ENCODE results near the gene SORCS3. TPM values are rescaled to one million over a fixed set of nuclear protein-coding genes. Genes with fewer than 3 reads are reported as not detected.

SORCS3 gene
- total RNA-seq, 4 donors from 2014 or later, result 0.26 to 0.50 (median 0.41) TPM

DNA sequence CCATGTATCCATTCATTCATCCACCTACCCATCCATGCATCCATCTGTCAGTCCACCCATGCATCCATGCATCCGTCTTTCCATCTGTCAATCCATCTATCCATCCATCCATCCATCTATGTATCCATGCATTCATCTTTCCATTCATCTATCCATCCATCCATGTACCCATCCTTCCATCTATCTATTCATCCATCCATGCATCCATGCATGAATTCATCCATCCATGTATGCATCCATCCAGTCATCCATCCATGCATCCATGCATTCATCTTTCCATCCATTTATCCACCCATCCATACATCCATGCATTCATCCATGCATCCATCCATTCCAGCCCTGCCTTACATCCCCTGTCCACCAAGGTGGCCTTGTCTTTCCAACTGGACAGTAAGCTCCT is 45.7 kb downstream of the SORCS3 start:
- Histone ChIP-seq H3K27me3 (peaks cover 0 to 11% (median 0%) of the 10 kb centered on the region in 4 donors), H3K36me3 (no peaks in the 10 kb centered on the region), H3K27ac (replicated peaks in 1 of 4) (no peak overlapping the region), H3K9me3 (no peaks in the 10 kb centered on the region), H3K4me3 (no peak overlapping the region), H3K4me1 (peaks cover 0 to 5% (median 0%) of the 10 kb centered on the region in 4 donors)
- peak; percentile 42 for DNase-seq (ENCODE audit: extremely low spot score)
- 25% methylated on average over 1 of the region's 1 CpG for WGBS
- no peak for TF ChIP-seq POLR2A (IDR thresholded peaks at IDR 0.05; ENCODE audit: low read depth)
- intact Hi-C loops (cut with DNase I), result no loop called here

DNA sequence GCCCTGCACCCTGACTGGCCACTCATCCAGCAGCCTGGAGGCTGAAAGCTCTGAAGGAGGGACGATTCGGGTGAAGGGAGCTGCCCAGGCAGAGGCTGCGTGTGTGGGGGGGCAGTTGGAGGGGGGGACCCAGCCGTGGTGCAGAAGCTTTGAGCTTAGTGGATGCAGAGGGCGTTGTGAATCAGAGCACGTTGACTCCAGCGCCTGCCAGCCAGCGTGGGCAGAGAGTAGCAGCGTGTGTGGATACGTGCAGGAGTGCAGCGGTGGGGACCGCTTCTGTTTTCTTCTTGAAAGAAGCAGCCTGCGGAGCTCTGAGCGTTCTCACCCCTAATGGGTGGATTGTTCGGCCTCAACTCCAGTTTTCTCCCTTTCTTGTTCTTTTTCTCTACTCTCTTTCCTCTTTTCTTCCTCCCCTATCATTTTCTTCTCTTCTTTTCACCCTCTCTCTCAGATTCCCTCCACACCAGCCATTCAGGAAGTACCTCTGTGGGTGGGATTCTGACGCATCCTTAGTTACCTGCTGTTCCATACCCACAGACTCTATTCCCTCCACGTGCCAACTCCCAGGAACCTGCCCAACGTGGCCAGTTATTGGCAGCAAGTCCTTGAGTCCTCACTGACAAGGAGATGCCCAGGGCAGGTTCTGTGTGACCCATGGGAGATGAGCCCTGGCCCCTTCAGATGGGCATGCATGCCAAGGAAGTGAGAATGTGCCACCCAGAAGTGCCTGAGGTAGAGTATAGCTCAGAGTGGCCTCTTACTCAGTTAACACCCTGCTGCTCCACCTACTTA is 47.4 kb downstream of the SORCS3 start:
- H3K4me3 ChIP-seq, result no peak overlapping the region
- peaks cover 0 to 11% (median 0%) of the 10 kb centered on the region in 4 donors for H3K27me3 ChIP-seq
- H3K4me1 ChIP-seq, result peaks cover 0 to 5% (median 0%) of the 10 kb centered on the region in 4 donors
- no peak overlapping the region for H3K27ac ChIP-seq (replicated peaks in 1 of 4)
- H3K9me3 ChIP-seq, result no peaks in the 10 kb centered on the region
- intact Hi-C loops (cut with DNase I), result no loop called here
- TF ChIP-seq EP300 (IDR thresholded peaks at IDR 0.05), result no peak
- DNase-seq (ENCODE audit: extremely low spot score), result peak; percentile 75
- 62% methylated on average over 18 of the region's 18 CpGs for WGBS
- no peaks in the 10 kb centered on the region for H3K36me3 ChIP-seq

DNA sequence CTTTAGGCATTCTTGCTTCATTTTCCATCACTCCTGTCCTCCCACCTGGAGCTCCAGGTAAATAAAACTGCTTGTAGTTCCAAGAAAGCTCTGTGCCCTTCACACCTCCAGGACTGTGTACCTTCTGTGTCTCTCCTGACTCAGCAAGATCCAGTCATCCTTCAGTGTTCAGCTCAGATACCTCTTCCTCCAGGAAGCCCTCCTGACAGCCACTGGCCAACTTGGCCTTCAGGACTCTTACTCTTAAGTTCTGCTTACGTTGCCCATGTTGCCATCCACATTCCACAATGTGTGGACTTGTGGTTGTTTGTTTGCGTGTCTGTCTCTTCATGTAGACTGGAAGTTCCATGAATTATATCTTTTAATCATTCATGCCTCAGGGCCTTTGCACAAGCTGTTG is 48.0 kb downstream of the SORCS3 start:
- H3K36me3 ChIP-seq, result no peaks in the 10 kb centered on the region
- WGBS, result 95% methylated on average over 2 of the region's 2 CpGs
- TF ChIP-seq POLR2AphosphoS5 (IDR thresholded peaks at IDR 0.05) (no peak), POLR2A (IDR thresholded peaks at IDR 0.05; ENCODE audit: low read depth) (no peak), EP300 (IDR thresholded peaks at IDR 0.05) (no peak), CTCF (IDR thresholded peaks at IDR 0.05) (no peak)
- no peak overlapping the region for H3K27ac ChIP-seq (replicated peaks in 1 of 4)
- peaks cover 0 to 5% (median 0%) of the 10 kb centered on the region in 4 donors for H3K4me1 ChIP-seq
- no peaks in the 10 kb centered on the region for H3K9me3 ChIP-seq
- H3K4me3 ChIP-seq, result no peak overlapping the region
- DNase-seq (ENCODE audit: extremely low spot score), result peak; percentile 83
- H3K27me3 ChIP-seq, result peaks cover 0 to 11% (median 0%) of the 10 kb centered on the region in 4 donors
- intact Hi-C loops (cut with DNase I), result no loop called here

- 58% methylated on average over 3 of the region's 3 CpGs for WGBS
- H3K27me3 ChIP-seq, result peaks cover 0 to 11% (median 0%) of the 10 kb centered on the region in 4 donors
- H3K36me3 ChIP-seq, result no peaks in the 10 kb centered on the region
- H3K27ac ChIP-seq (replicated peaks in 1 of 4), result no peak overlapping the region
- no peak for DNase-seq (ENCODE audit: extremely low spot score)
- no peak overlapping the region for H3K4me3 ChIP-seq
- intact Hi-C loops (cut with DNase I), result no loop called here
- peaks cover 0 to 5% (median 0%) of the 10 kb centered on the region in 4 donors for H3K4me1 ChIP-seq
- no peaks in the 10 kb centered on the region for H3K9me3 ChIP-seq
- TF ChIP-seq POLR2A (IDR thresholded peaks at IDR 0.05; ENCODE audit: low read depth) (no peak), CTCF (IDR thresholded peaks at IDR 0.05) (no peak), POLR2AphosphoS5 (IDR thresholded peaks at IDR 0.05) (no peak), EP300 (IDR thresholded peaks at IDR 0.05) (no peak)
These were observed 48.5 kb downstream of the SORCS3 start for GRCh38 chr10:104689547-104689946.

DNA sequence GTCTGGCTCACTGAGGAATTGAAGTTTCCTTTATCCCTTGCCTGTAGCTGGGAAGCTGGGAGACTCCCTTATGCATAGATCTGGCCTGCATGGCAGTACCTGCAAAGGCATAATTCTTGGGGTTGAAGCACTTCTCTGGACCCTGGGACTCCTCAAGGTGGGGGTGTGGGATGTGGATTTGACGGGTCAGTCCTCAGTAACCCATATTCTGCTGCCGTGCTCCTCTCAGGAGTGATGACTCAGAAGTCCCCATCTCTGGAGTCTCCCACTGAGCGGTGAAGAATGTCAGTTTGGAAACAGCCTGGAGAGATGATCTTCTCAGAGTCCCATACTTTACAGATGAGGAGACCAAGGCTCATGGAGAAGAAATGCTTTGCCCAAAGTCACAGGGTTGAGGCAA is 49.0 kb downstream of the SORCS3 start:
- 69% methylated on average over 3 of the region's 3 CpGs for WGBS
- TF ChIP-seq POLR2A (IDR thresholded peaks at IDR 0.05; ENCODE audit: low read depth) (no peak), CTCF (IDR thresholded peaks at IDR 0.05) (no peak), POLR2AphosphoS5 (IDR thresholded peaks at IDR 0.05) (no peak), EP300 (IDR thresholded peaks at IDR 0.05) (no peak)
- Histone ChIP-seq H3K27me3 (peaks cover 0 to 11% (median 0%) of the 10 kb centered on the region in 4 donors), H3K36me3 (no peaks in the 10 kb centered on the region), H3K4me1 (peaks cover 0 to 5% (median 0%) of the 10 kb centered on the region in 4 donors), H3K9me3 (no peaks in the 10 kb centered on the region), H3K27ac (replicated peaks in 1 of 4) (no peak overlapping the region), H3K4me3 (no peak overlapping the region)
- peak; percentile 70 for DNase-seq (ENCODE audit: extremely low spot score)
- intact Hi-C loops (cut with DNase I), result no loop called here

Measured in esophagus muscularis mucosa (tissue), 4 donors.